K562 (cell line): ENCODE measurements around the gene FMN2.

Experiments used
- BRF1 ChIP-seq: IDR thresholded peaks from 3 replicates; pipeline ENCODE4 v1.6.1; 2011; ENCODE audit warnings: borderline replicate concordance, mild to moderate bottlenecking; ENCODE audit not compliant: insufficient read length; ENCODE audit errors: extremely low read depth
- CEBPB ChIP-seq: fragments of 450-650 bp; IDR thresholded peaks from 2 replicates; pipeline ENCODE4 v1.6.1; 2016; ENCODE audit warnings: missing genetic modification characterization, missing compliant biosample characterization
- CTCF ChIP-seq, 3 experiments: IDR thresholded peaks in 2 of 3; conservative IDR thresholded peaks in 1 of 3; 2 replicates each; pipeline ENCODE4 v1.5.1; 2011 to 2012; ENCODE audit warnings: low read length in 3 of 3, mild to moderate bottlenecking in 3 of 3, control low read depth in 2 of 3, improper control_type of control experiment in 1 of 3, inconsistent platforms in 1 of 3, low read depth in 1 of 3, mixed read lengths in 1 of 3, moderate library complexity in 1 of 3; ENCODE audit not compliant: insufficient read depth in 2 of 3
- CTCFL ChIP-seq: IDR thresholded peaks from 2 replicates; pipeline ENCODE4 v1.6.1; 2011; ENCODE audit warnings: borderline replicate concordance, low read depth, mild to moderate bottlenecking, moderate library complexity, low read length; ENCODE audit not compliant: insufficient read depth, poor library complexity, severe bottlenecking
- EZH2 ChIP-seq: IDR thresholded peaks from 2 replicates; pipeline ENCODE4 v1.6.1; 2012; ENCODE audit warnings: low read depth, mild to moderate bottlenecking, inconsistent platforms, low read length, borderline replicate concordance
- GTF2F1 ChIP-seq: IDR thresholded peaks from 2 replicates; pipeline ENCODE4 v1.6.1; 2011; ENCODE audit warnings: low read depth, low read length, improper control_type of control experiment
- MAX ChIP-seq: sonication (generic); formaldehyde crosslinking; IDR thresholded peaks from 2 replicates; pipeline ENCODE4 v1.9.0; 2022; ENCODE audit warnings: mild to moderate bottlenecking, missing genetic modification reagents
- POLR2A ChIP-seq: fragments of 450-650 bp; conservative IDR thresholded peaks from 2 replicates; pipeline ENCODE4 v1.6.1; 2016
- SMAD1 ChIP-seq: fragments of 150-350 bp; IDR thresholded peaks from 2 replicates; pipeline ENCODE4 v1.6.1; 2014; ENCODE audit warnings: low read length, low read depth; ENCODE audit not compliant: partially characterized antibody
- SMC3 ChIP-seq: conservative IDR thresholded peaks from 2 replicates; pipeline ENCODE4 v1.6.1; 2011; ENCODE audit warnings: low read depth, low read length, improper control_type of control experiment; ENCODE audit not compliant: insufficient read depth
- ZKSCAN8 ChIP-seq: fragments of 200-800 bp; sonication (Bioruptor generic); IDR thresholded peaks from 2 replicates; pipeline ENCODE4 v1.6.1; 2016; ENCODE audit warnings: missing genetic modification characterization, missing compliant biosample characterization

GRCh38 chr1:240114222-240114621 lies 22.5 kb downstream of the FMN2 start:
- TF ChIP-seq MAX (CRISPR knock-in tag) (no peak), CTCFL (no peak), BRF1 (no peak), GTF2F1 (no peak), SMC3 (no peak), CTCF (IDR thresholded peaks at IDR 0.05 in 2 of 3, conservative IDR thresholded peaks at IDR 0.05 in 1 of 3; ENCODE audit: insufficient read depth in 2 of 3, low read depth in 1 of 3, low read length in 3 of 3) (no peak), SMAD1 (no peak), POLR2A (no peak), ZKSCAN8 (no peak), CEBPB (no peak), EZH2 (no peak)
